ENCODE data around the gene C15orf40.

DNA sequence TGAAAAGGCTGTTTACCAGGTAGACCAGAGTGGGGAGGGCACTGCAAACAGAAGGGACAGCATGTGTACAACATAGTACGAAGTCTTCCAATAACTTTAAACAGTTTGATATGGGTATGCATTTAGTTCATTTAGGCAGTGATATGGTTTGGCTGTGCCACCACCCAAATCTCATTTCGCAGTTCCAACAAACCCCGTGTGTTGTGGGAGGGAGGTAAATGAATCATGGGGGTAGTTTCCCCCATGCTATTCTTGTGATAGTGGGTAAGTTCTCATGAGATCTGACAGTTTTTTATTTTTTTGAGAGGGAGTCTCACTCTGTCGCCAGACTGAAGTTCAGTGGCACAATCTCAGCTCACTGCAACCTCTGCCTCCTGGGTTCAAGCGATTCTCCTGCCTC lies 33.0 kb downstream of the C15orf40 start:
- TF ChIP-seq, protein P1, sequence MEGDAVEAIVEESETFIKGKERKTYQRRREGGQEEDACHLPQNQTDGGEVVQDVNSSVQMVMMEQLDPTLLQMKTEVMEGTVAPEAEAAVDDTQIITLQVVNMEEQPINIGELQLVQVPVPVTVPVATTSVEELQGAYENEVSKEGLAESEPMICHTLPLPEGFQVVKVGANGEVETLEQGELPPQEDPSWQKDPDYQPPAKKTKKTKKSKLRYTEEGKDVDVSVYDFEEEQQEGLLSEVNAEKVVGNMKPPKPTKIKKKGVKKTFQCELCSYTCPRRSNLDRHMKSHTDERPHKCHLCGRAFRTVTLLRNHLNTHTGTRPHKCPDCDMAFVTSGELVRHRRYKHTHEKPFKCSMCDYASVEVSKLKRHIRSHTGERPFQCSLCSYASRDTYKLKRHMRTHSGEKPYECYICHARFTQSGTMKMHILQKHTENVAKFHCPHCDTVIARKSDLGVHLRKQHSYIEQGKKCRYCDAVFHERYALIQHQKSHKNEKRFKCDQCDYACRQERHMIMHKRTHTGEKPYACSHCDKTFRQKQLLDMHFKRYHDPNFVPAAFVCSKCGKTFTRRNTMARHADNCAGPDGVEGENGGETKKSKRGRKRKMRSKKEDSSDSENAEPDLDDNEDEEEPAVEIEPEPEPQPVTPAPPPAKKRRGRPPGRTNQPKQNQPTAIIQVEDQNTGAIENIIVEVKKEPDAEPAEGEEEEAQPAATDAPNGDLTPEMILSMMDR (IDR thresholded peaks at IDR 0.05; ENCODE audit: low read depth, low read length), result no peak
- TF ChIP-seq EZH2phosphoT487 (IDR thresholded peaks at IDR 0.05; ENCODE audit: low read depth), result no peak
